ENCODE data around the gene DAO.

DNA sequence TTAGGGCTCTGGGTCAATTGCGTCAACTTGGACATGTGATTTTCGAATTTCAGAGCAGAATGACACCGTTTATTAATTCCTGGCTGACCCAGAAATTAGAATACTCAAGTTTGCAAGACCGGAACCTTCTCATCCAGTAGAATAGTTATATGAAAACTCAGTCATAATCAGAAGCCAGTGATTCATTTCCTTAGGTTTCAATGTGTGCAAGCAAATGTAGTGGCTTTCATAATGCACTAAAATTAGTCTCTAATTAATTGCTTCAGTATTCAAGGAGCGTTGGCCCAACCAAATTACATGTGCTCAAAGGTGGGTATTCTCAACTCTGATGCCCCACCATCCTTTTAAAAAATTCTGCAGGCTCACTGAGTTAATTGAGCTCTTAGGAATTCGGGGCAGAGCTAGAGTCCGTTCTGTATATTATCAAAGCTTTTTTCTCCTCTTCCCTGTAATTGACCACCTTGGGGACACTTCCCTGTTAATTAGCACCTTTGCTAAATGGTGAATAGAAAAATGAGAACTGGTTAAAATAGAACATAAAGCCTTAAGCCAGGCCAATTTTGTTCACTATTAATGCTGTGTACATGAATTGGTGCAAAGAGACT, 55.4 kb downstream of the DAO start:
- no peak for TF ChIP-seq EZH2 (IDR thresholded peaks at IDR 0.05; ENCODE audit: borderline replicate concordance, low read depth, low read length, poor library complexity, severe bottlenecking)
- TF ChIP-seq, protein P1, sequence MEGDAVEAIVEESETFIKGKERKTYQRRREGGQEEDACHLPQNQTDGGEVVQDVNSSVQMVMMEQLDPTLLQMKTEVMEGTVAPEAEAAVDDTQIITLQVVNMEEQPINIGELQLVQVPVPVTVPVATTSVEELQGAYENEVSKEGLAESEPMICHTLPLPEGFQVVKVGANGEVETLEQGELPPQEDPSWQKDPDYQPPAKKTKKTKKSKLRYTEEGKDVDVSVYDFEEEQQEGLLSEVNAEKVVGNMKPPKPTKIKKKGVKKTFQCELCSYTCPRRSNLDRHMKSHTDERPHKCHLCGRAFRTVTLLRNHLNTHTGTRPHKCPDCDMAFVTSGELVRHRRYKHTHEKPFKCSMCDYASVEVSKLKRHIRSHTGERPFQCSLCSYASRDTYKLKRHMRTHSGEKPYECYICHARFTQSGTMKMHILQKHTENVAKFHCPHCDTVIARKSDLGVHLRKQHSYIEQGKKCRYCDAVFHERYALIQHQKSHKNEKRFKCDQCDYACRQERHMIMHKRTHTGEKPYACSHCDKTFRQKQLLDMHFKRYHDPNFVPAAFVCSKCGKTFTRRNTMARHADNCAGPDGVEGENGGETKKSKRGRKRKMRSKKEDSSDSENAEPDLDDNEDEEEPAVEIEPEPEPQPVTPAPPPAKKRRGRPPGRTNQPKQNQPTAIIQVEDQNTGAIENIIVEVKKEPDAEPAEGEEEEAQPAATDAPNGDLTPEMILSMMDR (conservative IDR thresholded peaks at IDR 0.05; ENCODE audit: low read depth, low read length) = no peak
